Effector memory CD4-positive, alpha-beta T cell (primary cell): Measurements from ENCODE around the gene UVRAG.

ENCODE experiments used
- DNase-seq, 3 donors: peaks; one replicate each; pipeline ENCODE4 v3.0.0-alpha.2; 2020
- H3K27ac ChIP-seq: 2 replicates; pipeline ENCODE4 v1.7.0; 2013; ENCODE audit warnings: mild to moderate bottlenecking, low read length, moderate library complexity; ENCODE audit not compliant: insufficient read depth, poor library complexity, severe bottlenecking
- H3K27me3 ChIP-seq: replicated peaks from 2 replicates; pipeline ENCODE4 v1.7.0; 2013; ENCODE audit warnings: mild to moderate bottlenecking, low read length; ENCODE audit not compliant: insufficient read depth, control insufficient read depth, poor library complexity, severe bottlenecking
- H3K36me3 ChIP-seq: 2 replicates; pipeline ENCODE4 v1.7.0; 2013; ENCODE audit warnings: mild to moderate bottlenecking, low read length, moderate library complexity; ENCODE audit not compliant: control insufficient read depth, insufficient read depth
- H3K4me1 ChIP-seq: 2 replicates; pipeline ENCODE4 v1.7.0; 2013; ENCODE audit warnings: low read length, mild to moderate bottlenecking; ENCODE audit not compliant: control insufficient read depth, insufficient read depth, poor library complexity, severe bottlenecking
- H3K4me3 ChIP-seq: 2 replicates; pipeline ENCODE4 v1.7.0; 2013; ENCODE audit warnings: low read length, low read depth, mild to moderate bottlenecking; ENCODE audit not compliant: insufficient read depth, poor library complexity, severe bottlenecking
- H3K9me3 ChIP-seq: 2 replicates; pipeline ENCODE4 v1.7.0; 2013; ENCODE audit warnings: mild to moderate bottlenecking, low read length, moderate library complexity; ENCODE audit not compliant: control insufficient read depth

UVRAG gene

GRCh38 chr11:76186776-76187279, 371.8 kb downstream of the UVRAG start:
- no peaks in the 10 kb centered on the region for H3K4me1 ChIP-seq
- DNase-seq = no peak
- H3K9me3 ChIP-seq = no peaks in the 10 kb centered on the region
- H3K36me3 ChIP-seq = no peaks in the 10 kb centered on the region
- no peak overlapping the region for H3K27ac ChIP-seq
- H3K27me3 ChIP-seq = no peaks in the 10 kb centered on the region
- no peak overlapping the region for H3K4me3 ChIP-seq

DNA sequence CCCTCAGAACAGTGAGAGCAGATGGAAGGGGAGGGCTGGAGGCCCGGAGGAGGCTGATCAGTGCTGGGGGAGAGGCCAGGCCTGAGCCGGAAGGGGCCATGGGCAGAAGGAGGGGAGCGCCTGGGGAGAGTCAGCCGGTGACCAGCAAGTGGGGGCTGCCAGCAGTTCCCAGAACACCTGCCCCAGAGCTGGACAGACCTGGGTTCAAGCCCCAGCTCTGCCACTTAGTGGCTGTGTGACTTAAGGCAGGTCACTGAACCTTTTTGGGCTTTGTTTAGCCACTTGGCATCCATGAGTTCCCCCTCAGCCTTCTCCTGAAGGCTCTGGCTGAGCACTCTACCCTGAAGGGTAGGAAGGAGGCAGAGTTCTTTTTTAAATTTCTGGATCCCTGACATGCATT, 373.9 kb downstream of the UVRAG start:
- no peak for DNase-seq
- Histone ChIP-seq H3K27me3 (no peaks in the 10 kb centered on the region), H3K27ac (no peak overlapping the region), H3K9me3 (no peaks in the 10 kb centered on the region), H3K36me3 (no peaks in the 10 kb centered on the region), H3K4me3 (no peak overlapping the region), H3K4me1 (no peaks in the 10 kb centered on the region)

GRCh38 chr11:76189682-76190081, 374.7 kb downstream of the UVRAG start:
- no peaks in the 10 kb centered on the region for H3K36me3 ChIP-seq
- no peaks in the 10 kb centered on the region for H3K9me3 ChIP-seq
- H3K4me1 ChIP-seq = no peaks in the 10 kb centered on the region
- DNase-seq = no peak
- H3K27me3 ChIP-seq = no peaks in the 10 kb centered on the region
- no peak overlapping the region for H3K27ac ChIP-seq
- no peak overlapping the region for H3K4me3 ChIP-seq

DNA sequence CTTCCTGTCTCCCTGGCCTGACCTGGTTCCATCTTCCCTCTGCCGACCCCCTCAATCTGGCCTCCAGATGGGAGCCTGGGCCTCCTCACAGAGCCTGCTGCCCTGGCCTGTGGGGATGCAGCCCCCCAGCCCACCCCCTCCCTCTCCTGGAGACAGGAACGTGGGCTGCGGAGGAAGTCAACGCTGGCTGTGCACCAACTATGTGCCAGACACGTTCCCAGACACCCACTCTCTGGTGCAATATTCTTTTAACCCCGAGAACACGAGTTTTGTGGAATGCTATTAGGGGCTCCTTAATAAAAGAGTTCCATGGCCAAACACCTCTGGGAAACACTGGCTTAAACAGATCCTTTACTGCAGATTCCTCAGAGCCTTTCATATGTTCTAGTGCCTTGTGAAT, 375.4 kb downstream of the UVRAG start:
- Histone ChIP-seq H3K27ac (no peak overlapping the region), H3K4me3 (no peak overlapping the region), H3K36me3 (no peaks in the 10 kb centered on the region), H3K9me3 (no peaks in the 10 kb centered on the region), H3K4me1 (no peaks in the 10 kb centered on the region), H3K27me3 (no peaks in the 10 kb centered on the region)
- DNase-seq = no peak
